ENCODE measurements around the gene ZBED2. TPM values are rescaled to one million over a fixed set of nuclear protein-coding genes. Genes with fewer than 3 reads are reported as not detected.
A peak's percentile ranks its signal among the peaks of the same experiment; 100 is the strongest.

ZBED2 gene
- total and polyA plus RNA-seq, 4 experiments from 2014 or later: 0.19 to 1.4 TPM; not detected in 2

DNA sequence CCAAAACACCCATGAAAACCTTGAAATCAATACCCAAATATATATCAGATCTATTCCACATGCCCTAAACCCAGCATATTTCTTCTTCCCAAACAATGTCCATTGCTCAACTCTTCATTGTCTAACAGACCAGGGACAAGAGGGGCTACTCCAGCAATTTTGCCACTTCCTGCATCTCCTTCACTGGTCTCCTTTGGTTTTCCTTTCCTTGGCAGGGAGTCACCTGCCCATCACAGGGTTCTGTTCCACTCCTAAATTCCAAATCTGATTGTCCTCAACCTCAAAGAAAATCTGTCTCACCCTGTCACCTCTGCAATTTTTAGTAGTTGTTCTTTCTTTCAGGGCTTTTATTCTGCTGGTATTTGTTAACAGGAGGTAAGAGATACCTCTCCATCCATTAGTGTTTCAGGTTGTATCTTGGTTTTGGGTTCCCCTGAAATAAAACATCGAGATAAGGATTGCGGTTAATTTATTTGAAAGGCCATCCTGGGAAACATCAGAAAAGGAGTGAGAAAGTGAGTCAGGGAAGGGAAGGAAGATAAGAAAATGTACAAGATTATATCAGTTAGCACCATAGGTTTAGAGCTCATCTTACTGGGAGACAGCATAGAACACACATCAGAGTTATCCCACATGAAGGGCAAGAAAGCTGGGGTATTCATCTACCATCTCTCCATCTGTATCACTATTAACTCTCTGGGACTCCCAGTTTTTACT is 13.6 kb downstream of the ZBED2 start:
- Histone ChIP-seq H3K4me3 (ENCODE audit: low read length in 2 of 2) (no peak overlapping the region), H3K9me3 (ENCODE audit: control insufficient read depth in 1 of 2, low read length in 2 of 2) (no peaks in the 10 kb centered on the region), H3K4me1 (ENCODE audit: insufficient read depth, low read length) (peaks cover 10% of the 10 kb centered on the region), H3K27me3 (ENCODE audit: insufficient read depth, low read length) (no peaks in the 10 kb centered on the region), H3K27ac (ENCODE audit: low read depth, low read length) (no peak overlapping the region), H3K36me3 (ENCODE audit: insufficient read depth, low read length) (peaks cover 18% of the 10 kb centered on the region)
- Mint-ChIP-seq H3K27me3 (no peaks in the 10 kb centered on the region), H3K4me1 (peaks cover 29 to 65% (median 53%) of the 10 kb centered on the region in 4 donors), H3K9me3 (peaks cover 0 to 2% (median 0%) of the 10 kb centered on the region in 8 donors), H3K36me3 (peaks cover 82 to 84% of the 10 kb centered on the region in 2 donors), H3K27ac (peak overlapping the region in 6 of 7 donors; percentile 31 to 80 (median 40)), H3K4me3 (no peak overlapping the region)
- POLR2A ChIA-PET (ENCODE audit: partially characterized antibody): no interaction called here
- CTCF ChIA-PET (ENCODE audit: partially characterized antibody): no interaction called here
- no peak for DNase-seq
- intact Hi-C loops (cut with micrococcal nuclease): no loop called here

DNA sequence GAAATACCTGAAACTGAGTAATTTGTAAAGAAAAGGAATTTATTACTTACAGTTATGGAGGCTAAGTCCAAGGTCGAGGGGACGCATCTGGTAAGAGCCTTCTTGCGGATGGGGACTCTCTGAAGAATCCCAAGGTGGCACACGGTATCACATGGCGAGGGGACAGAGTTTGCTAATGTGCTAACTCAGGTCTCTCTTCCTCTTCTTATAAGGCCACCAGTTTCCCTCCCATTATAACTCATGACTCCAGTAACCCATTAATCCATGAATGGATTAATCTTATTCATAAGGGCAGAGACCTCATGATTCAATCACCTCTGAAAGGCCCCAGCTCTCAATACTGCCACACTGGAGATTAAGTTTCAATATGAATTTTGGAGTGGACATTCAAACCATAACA is 15.7 kb downstream of the ZBED2 start:
- Mint-ChIP-seq H3K27me3 (no peaks in the 10 kb centered on the region), H3K4me1 (peaks cover 29 to 66% (median 49%) of the 10 kb centered on the region in 4 donors), H3K4me3 (no peak overlapping the region), H3K9me3 (peaks cover 0 to 2% (median 0%) of the 10 kb centered on the region in 8 donors), H3K27ac (peak overlapping the region in 3 of 7 donors; percentile 54 to 65 (median 60)), H3K36me3 (peaks cover 71 to 72% of the 10 kb centered on the region in 2 donors)
- CTCF ChIA-PET (ENCODE audit: partially characterized antibody): interaction anchor here (1.3 to 2.6 kb wide), 7 partner anchors 11 to 137 kb away, joined by 3 to 22 read pairs (median 11); no protein-coding TSS in a partner anchor
- POLR2A ChIA-PET (ENCODE audit: partially characterized antibody): no interaction called here
- DNase-seq: no peak
- Histone ChIP-seq H3K9me3 (ENCODE audit: control insufficient read depth in 1 of 2, low read length in 2 of 2) (no peaks in the 10 kb centered on the region), H3K4me1 (ENCODE audit: insufficient read depth, low read length) (peaks cover 10% of the 10 kb centered on the region), H3K27ac (ENCODE audit: low read depth, low read length) (no peak overlapping the region), H3K36me3 (ENCODE audit: insufficient read depth, low read length) (peaks cover 18% of the 10 kb centered on the region), H3K27me3 (ENCODE audit: insufficient read depth, low read length) (no peaks in the 10 kb centered on the region), H3K4me3 (ENCODE audit: low read length in 2 of 2) (no peak overlapping the region)
- intact Hi-C loops (cut with micrococcal nuclease): loop anchor here (2.0 kb wide), 1 partner anchor 15 kb away; no protein-coding TSS in a partner anchor

DNA sequence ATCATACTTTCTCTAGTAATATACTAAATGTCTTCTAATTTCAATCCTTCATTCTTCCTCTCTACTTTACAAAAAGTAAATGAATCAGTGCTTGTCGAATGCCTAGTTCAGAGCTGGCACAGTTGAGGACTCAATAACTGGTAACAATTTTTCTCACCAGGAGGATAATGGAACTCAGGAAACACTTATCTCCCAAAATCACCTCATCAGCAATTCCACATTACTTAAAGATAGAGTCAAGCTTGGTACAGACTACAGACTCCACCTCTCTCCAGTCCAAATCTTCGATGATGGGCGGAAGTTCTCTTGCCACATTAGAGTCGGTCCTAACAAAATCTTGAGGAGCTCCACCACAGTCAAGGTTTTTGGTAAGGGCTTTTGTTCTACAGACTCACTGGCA is 16.3 kb downstream of the ZBED2 start:
- Histone ChIP-seq H3K27me3 (ENCODE audit: insufficient read depth, low read length) (no peaks in the 10 kb centered on the region), H3K9me3 (ENCODE audit: control insufficient read depth in 1 of 2, low read length in 2 of 2) (no peaks in the 10 kb centered on the region), H3K4me3 (ENCODE audit: low read length in 2 of 2) (no peak overlapping the region), H3K36me3 (ENCODE audit: insufficient read depth, low read length) (peaks cover 18% of the 10 kb centered on the region), H3K4me1 (ENCODE audit: insufficient read depth, low read length) (peaks cover 10% of the 10 kb centered on the region), H3K27ac (ENCODE audit: low read depth, low read length) (no peak overlapping the region)
- Mint-ChIP-seq H3K9me3 (peaks cover 0 to 2% (median 0%) of the 10 kb centered on the region in 8 donors), H3K27me3 (no peaks in the 10 kb centered on the region), H3K36me3 (peaks cover 66 to 68% of the 10 kb centered on the region in 2 donors), H3K4me1 (peaks cover 29 to 62% (median 47%) of the 10 kb centered on the region in 4 donors), H3K4me3 (no peak overlapping the region), H3K27ac (peak overlapping the region in 6 of 7 donors; percentile 0 to 81 (median 66))
- ChIA-PET POLR2A (ENCODE audit: partially characterized antibody) (interaction anchor here (1.3 to 1.6 kb wide), 2 partner anchors 37 to 113 kb away, joined by 3 to 6 read pairs; no protein-coding TSS in a partner anchor), CTCF (ENCODE audit: partially characterized antibody) (interaction anchor here (0.7 to 2.6 kb wide), 16 partner anchors 8 to 389 kb away, joined by 3 to 22 read pairs (median 5); no protein-coding TSS in a partner anchor)
- intact Hi-C loops (cut with micrococcal nuclease): loop anchor here (2.0 kb wide), 1 partner anchor 14 kb away; no protein-coding TSS in a partner anchor
- no peak for DNase-seq

DNA sequence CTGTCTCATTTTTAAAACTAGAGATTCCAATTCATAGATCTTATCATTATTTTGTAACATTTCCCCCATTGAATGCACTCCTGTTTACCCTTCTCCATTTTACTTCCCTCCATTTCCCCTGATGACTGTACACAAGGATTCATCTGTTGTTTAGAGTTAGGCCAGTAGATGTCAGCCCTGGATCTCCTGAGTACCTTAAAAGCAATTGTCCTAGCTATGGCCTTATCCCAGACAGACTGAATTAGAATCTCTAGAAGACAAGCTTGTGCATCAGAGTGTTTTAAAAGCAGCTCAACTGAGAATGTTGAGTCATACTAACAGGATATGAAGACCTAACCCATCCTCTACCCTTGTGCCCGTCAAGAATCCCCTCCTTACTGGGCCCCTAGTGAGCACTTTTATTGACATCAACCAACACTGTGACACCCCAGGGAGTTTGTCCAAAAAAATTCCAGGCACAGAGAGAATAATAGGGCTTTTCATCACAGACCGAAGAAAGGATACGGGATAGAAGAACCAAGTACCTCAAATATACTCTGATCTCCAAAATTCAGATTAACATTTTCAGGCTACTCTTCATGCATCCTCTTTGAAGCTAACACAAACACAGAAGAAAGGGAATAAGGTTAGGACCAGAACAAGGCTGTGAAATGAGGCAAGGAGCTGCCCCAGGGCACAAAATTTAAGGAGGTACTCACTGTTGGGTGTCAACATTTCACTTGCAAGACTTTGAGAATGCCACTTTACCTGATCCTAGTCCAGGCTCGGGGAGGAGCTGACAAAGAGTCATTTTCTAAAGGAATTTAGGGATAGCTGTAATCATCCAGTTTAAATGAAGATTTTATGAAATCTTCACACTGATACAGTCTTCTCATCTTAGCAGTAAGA is 17.1 kb downstream of the ZBED2 start:
- Mint-ChIP-seq H3K9me3 (peaks cover 0 to 2% (median 0%) of the 10 kb centered on the region in 8 donors), H3K27ac (peak overlapping the region in 6 of 7 donors; percentile 0 to 73 (median 46)), H3K4me3 (peak overlapping the region in 1 of 8 donors; percentile 6), H3K4me1 (peaks cover 31 to 61% (median 45%) of the 10 kb centered on the region in 4 donors), H3K27me3 (no peaks in the 10 kb centered on the region), H3K36me3 (peaks cover 64 to 66% of the 10 kb centered on the region in 2 donors)
- peaks cover 18% of the 10 kb centered on the region for H3K36me3 ChIP-seq (ENCODE audit: insufficient read depth, low read length)
- ChIA-PET POLR2A (ENCODE audit: partially characterized antibody) (interaction anchor here (1.3 to 1.9 kb wide), 3 partner anchors 30 to 114 kb away, joined by 3 to 7 read pairs (median 6); no protein-coding TSS in a partner anchor), CTCF (ENCODE audit: partially characterized antibody) (interaction anchor here (0.7 to 2.6 kb wide), 20 partner anchors 9 to 390 kb away, joined by 3 to 22 read pairs (median 4); no protein-coding TSS in a partner anchor)
- peaks cover 10% of the 10 kb centered on the region for H3K4me1 ChIP-seq (ENCODE audit: insufficient read depth, low read length)
- DNase-seq: peak in 4 of 5 donors; percentile 10 to 28 (median 20)
- no peak overlapping the region for H3K27ac ChIP-seq (ENCODE audit: low read depth, low read length)
- no peak overlapping the region for H3K4me3 ChIP-seq (ENCODE audit: low read length in 2 of 2)
- intact Hi-C loops (cut with micrococcal nuclease): loop anchor here (1.0 to 2.0 kb wide), 3 partner anchors 13 to 113 kb away; no protein-coding TSS in a partner anchor
- H3K9me3 ChIP-seq (ENCODE audit: control insufficient read depth in 1 of 2, low read length in 2 of 2): no peaks in the 10 kb centered on the region
- no peaks in the 10 kb centered on the region for H3K27me3 ChIP-seq (ENCODE audit: insufficient read depth, low read length)

DNA sequence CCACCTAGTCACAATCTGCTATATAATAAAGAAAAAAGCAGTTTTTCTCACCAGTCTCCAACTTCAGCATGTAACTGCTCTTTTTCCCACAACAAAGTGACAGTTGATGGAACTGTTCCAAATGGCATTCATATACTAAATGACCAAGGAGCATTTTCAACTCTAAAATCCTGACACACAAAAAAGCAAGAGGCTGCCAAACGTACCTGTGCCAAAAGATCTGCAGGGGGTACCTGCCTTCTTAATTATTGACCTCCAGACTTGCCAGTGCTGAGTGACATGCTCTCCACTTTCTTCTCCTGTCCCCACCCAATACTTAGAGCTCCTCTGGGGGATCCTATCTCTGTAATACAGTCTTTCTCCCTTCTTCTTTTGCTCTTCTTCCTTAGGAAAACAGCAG is 18.0 kb downstream of the ZBED2 start:
- intact Hi-C loops (cut with micrococcal nuclease): loop anchor here (1.0 to 2.0 kb wide), 2 partner anchors 39 to 114 kb away; no protein-coding TSS in a partner anchor
- Mint-ChIP-seq H3K4me3 (no peak overlapping the region), H3K4me1 (peaks cover 30 to 60% (median 46%) of the 10 kb centered on the region in 4 donors), H3K9me3 (peaks cover 0 to 2% (median 0%) of the 10 kb centered on the region in 8 donors), H3K36me3 (peaks cover 62 to 63% of the 10 kb centered on the region in 2 donors), H3K27me3 (no peaks in the 10 kb centered on the region), H3K27ac (peak overlapping the region in 6 of 7 donors; percentile 2 to 57 (median 39))
- Histone ChIP-seq H3K36me3 (ENCODE audit: insufficient read depth, low read length) (peaks cover 18% of the 10 kb centered on the region), H3K4me3 (ENCODE audit: low read length in 2 of 2) (no peak overlapping the region), H3K27ac (ENCODE audit: low read depth, low read length) (no peak overlapping the region), H3K27me3 (ENCODE audit: insufficient read depth, low read length) (no peaks in the 10 kb centered on the region), H3K9me3 (ENCODE audit: control insufficient read depth in 1 of 2, low read length in 2 of 2) (no peaks in the 10 kb centered on the region), H3K4me1 (ENCODE audit: insufficient read depth, low read length) (peaks cover 15% of the 10 kb centered on the region)
- ChIA-PET CTCF (ENCODE audit: partially characterized antibody) (interaction anchor here (0.8 to 2.6 kb wide), 10 partner anchors 13 to 142 kb away, joined by 3 to 22 read pairs (median 5); no protein-coding TSS in a partner anchor), POLR2A (ENCODE audit: partially characterized antibody) (interaction anchor here (1.6 to 1.9 kb wide), 2 partner anchors 29 to 114 kb away, joined by 3 to 7 read pairs; no protein-coding TSS in a partner anchor)
- no peak for DNase-seq

DNA sequence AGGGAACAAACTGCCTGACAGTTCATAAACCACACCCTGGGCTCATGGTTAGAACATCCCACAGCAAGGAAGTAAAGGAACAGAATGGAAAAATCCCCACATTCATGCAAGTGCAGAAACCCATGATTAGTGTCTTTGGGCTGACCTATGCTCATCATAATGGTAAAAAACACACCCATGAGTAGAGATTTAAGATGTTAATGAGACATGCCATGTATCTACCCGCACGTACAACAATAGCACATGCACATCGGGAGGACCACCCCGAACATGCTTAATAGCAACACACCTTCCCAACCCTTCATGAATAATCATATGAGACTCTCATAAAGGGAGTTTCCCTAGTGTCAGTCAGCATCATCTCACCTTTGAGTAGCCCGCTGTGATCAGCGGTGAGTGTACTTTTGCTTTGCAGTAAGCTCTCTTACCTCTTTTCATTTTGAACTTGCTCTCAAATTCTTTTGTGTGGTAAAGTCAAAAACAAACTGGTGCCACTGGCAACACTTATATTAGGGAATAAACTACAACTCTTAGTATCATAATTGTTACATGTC is 23.2 kb downstream of the ZBED2 start:
- CTCF ChIA-PET (ENCODE audit: partially characterized antibody): interaction anchor here (2.3 kb wide), 1 partner anchor 44 kb away, joined by 6 read pairs; no protein-coding TSS in a partner anchor
- DNase-seq: peak in 1 of 5 donors; percentile 45
- Mint-ChIP-seq H3K9me3 (peaks cover 0 to 2% (median 0%) of the 10 kb centered on the region in 8 donors), H3K4me1 (peaks cover 31 to 62% (median 52%) of the 10 kb centered on the region in 4 donors), H3K4me3 (peak overlapping the region in 2 of 8 donors; percentile 14 to 40), H3K27me3 (no peaks in the 10 kb centered on the region), H3K36me3 (peaks cover 54 to 62% of the 10 kb centered on the region in 2 donors), H3K27ac (peak overlapping the region; percentile 33 to 84 (median 47))
- POLR2A ChIA-PET (ENCODE audit: partially characterized antibody): interaction anchor here (0.8 to 2.4 kb wide), 2 partner anchors 24 to 25 kb away, joined by 3 to 11 read pairs; no protein-coding TSS in a partner anchor
- H3K4me3 ChIP-seq (ENCODE audit: low read length in 2 of 2): no peak overlapping the region
- H3K27ac ChIP-seq (ENCODE audit: low read depth, low read length): no peak overlapping the region
- H3K27me3 ChIP-seq (ENCODE audit: insufficient read depth, low read length): no peaks in the 10 kb centered on the region
- H3K4me1 ChIP-seq (ENCODE audit: insufficient read depth, low read length): peaks cover 24% of the 10 kb centered on the region
- no peaks in the 10 kb centered on the region for H3K9me3 ChIP-seq (ENCODE audit: control insufficient read depth in 1 of 2, low read length in 2 of 2)
- H3K36me3 ChIP-seq (ENCODE audit: insufficient read depth, low read length): peaks cover 9% of the 10 kb centered on the region
- intact Hi-C loops (cut with micrococcal nuclease): no loop called here

Measured in CD4-positive, alpha-beta memory T cell (primary cell).